GM23338 (cell line): ENCODE measurements around the gene KIRREL3. TPM values are rescaled to one million over a fixed set of nuclear protein-coding genes. Genes with fewer than 3 reads are reported as not detected.

Experiments used
- ATAC-seq: fragments of 200-7000 bp; cut with Tn5 transposase; 3 replicates; pipeline ENCODE4 v1.9.1; 2020
- DNase-seq: peaks from one replicate; pipeline ENCODE4 v3.0.0-alpha.2; 2015; ENCODE audit warnings: low spot score
- H2AFZ ChIP-seq: fragments of 200-600 bp; sonication (generic); 2 replicates; pipeline ENCODE4 v1.8.0; 2016; ENCODE audit warnings: antibody characterized with exemption, mild to moderate bottlenecking, moderate library complexity
- H3F3A ChIP-seq: fragments of 200-600 bp; sonication (generic); replicated peaks from 2 replicates; pipeline ENCODE4 v1.8.0; 2017; ENCODE audit warnings: antibody characterized with exemption, mixed run types, low read depth
- H3K27ac ChIP-seq: fragments of 200-600 bp; sonication (generic); 2 replicates; pipeline ENCODE4 v1.6.1; 2016; ENCODE audit warnings: low read depth
- H3K27me3 ChIP-seq: fragments of 200-600 bp; sonication (generic); 2 replicates; pipeline ENCODE4 v1.8.0; 2016; ENCODE audit warnings: mild to moderate bottlenecking, mixed run types, moderate library complexity; ENCODE audit not compliant: insufficient read depth
- H3K36me3 ChIP-seq: fragments of 200-600 bp; sonication (generic); 2 replicates; pipeline ENCODE4 v1.8.0; 2016; ENCODE audit warnings: mild to moderate bottlenecking; ENCODE audit not compliant: insufficient read depth
- H3K4me1 ChIP-seq: fragments of 200-600 bp; sonication (generic); 2 replicates; pipeline ENCODE4 v1.8.0; 2016; ENCODE audit warnings: mild to moderate bottlenecking, moderate library complexity; ENCODE audit not compliant: insufficient read depth
- H3K4me2 ChIP-seq: fragments of 200-600 bp; sonication (generic); 2 replicates; pipeline ENCODE4 v1.7.1; 2017; ENCODE audit warnings: mixed run types
- H3K4me3 ChIP-seq: fragments of 200-600 bp; sonication (generic); 2 replicates; pipeline ENCODE4 v1.6.1; 2016; ENCODE audit warnings: mixed run types
- H3K79me2 ChIP-seq: fragments of 200-600 bp; sonication (generic); replicated peaks from 2 replicates; pipeline ENCODE4 v1.8.0; 2017; ENCODE audit warnings: mild to moderate bottlenecking; ENCODE audit not compliant: insufficient read depth
- H3K9me2 ChIP-seq: fragments of 200-600 bp; sonication (generic); 2 replicates; pipeline ENCODE4 v1.8.0; 2017; ENCODE audit not compliant: insufficient read depth
- H4K20me1 ChIP-seq: fragments of 200-600 bp; sonication (generic); replicated peaks from 2 replicates; pipeline ENCODE4 v1.8.0; 2017; ENCODE audit warnings: mild to moderate bottlenecking; ENCODE audit not compliant: insufficient read depth
- H3K27ac Mint-ChIP-seq: 2 replicates; pipeline ENCODE4 v1.8.0; 2020; ENCODE audit warnings: inconsistent platforms, mild to moderate bottlenecking, moderate library complexity, mixed read lengths
- H3K27me3 Mint-ChIP-seq: 3 replicates; pipeline ENCODE4 v1.8.0; 2022; ENCODE audit warnings: low read depth, mild to moderate bottlenecking, moderate library complexity, mixed read lengths, inconsistent platforms; ENCODE audit not compliant: insufficient read depth, poor library complexity
- H3K36me3 Mint-ChIP-seq: 3 replicates; pipeline ENCODE4 v1.8.0; 2021; ENCODE audit warnings: low read depth, mild to moderate bottlenecking, inconsistent platforms, moderate library complexity, mixed read lengths
- H3K4me1 Mint-ChIP-seq: 3 replicates; pipeline ENCODE4 v1.8.0; 2020; ENCODE audit warnings: mild to moderate bottlenecking, inconsistent platforms, mixed read lengths
- H3K4me3 Mint-ChIP-seq: 3 replicates; pipeline ENCODE4 v1.8.0; 2021; ENCODE audit warnings: moderate library complexity, mild to moderate bottlenecking, inconsistent platforms, mixed read lengths
- H3K9me3 Mint-ChIP-seq: 3 replicates; pipeline ENCODE4 v1.8.0; 2020; ENCODE audit warnings: moderate library complexity, mild to moderate bottlenecking, inconsistent platforms, mixed read lengths
- CREB1 ChIP-seq: fragments of 250-450 bp; sonication (Bioruptor Pico); IDR thresholded peaks from 2 replicates; pipeline ENCODE4 v1.5.0; 2020; ENCODE audit warnings: low read depth, mild to moderate bottlenecking, moderate library complexity
- EZH2 ChIP-seq: fragments of 200-600 bp; sonication (generic); IDR thresholded peaks from one replicate; pipeline ENCODE4 v1.8.0; 2017; ENCODE audit warnings: antibody characterized with exemption, mild to moderate bottlenecking, low read depth; ENCODE audit not compliant: unreplicated experiment
- POLR2AphosphoS5 ChIP-seq: IDR thresholded peaks from 2 replicates; pipeline ENCODE4 v1.6.1; 2016; ENCODE audit warnings: antibody characterized with exemption, low read depth
- STAT1 ChIP-seq: IDR thresholded peaks from one replicate; pipeline ENCODE4 v1.6.1; 2016; ENCODE audit warnings: antibody characterized with exemption; ENCODE audit not compliant: unreplicated experiment
- ZNF114 ChIP-seq: fragments of 250-450 bp; sonication (Bioruptor Pico); IDR thresholded peaks from 2 replicates; pipeline ENCODE4 v1.5.0; 2020; ENCODE audit warnings: mild to moderate bottlenecking, moderate library complexity
- long read RNA-seq: library from polyadenylated mRNA; unstranded; transcript quantifications from one replicate; pipeline ENCODE4 v2.0.0, GENCODE V29; 2020; ENCODE audit not compliant: unreplicated experiment
- polyA plus RNA-seq: library from polyadenylated mRNA; unstranded; fragments of >200 nt; fragmentation: Nextera tagmentation; extraction: Ambion mirVana; gene quantifications from 2 replicates; pipeline ENCODE4 v1.2.1, GENCODE V29; 2016
- total RNA-seq: library from RNA; depleted of rRNA; stranded (reverse); fragments of >200 nt; shearing (Covaris generic); gene quantifications from 2 replicates; pipeline ENCODE4 v1.2.3, GENCODE V29; 2014; rRNA removed
- TF ChIP-seq, protein P1 (sequence below): fragments of 250-450 bp; sonication (Bioruptor Pico); IDR thresholded peaks from 2 replicates; pipeline ENCODE4 v1.5.0; 2020; ENCODE audit warnings: mild to moderate bottlenecking, moderate library complexity
- TF ChIP-seq, protein P2 (sequence below): IDR thresholded peaks from 2 replicates; pipeline ENCODE4 v1.6.1; 2016; ENCODE audit warnings: antibody characterized with exemption

The KIRREL3 gene
- total RNA-seq (0.08 and 1.5 TPM in 2 replicates), polyA plus RNA-seq (0.13 and 0.30 TPM in 2 replicates)
- long read RNA-seq = 0 reads

DNA sequence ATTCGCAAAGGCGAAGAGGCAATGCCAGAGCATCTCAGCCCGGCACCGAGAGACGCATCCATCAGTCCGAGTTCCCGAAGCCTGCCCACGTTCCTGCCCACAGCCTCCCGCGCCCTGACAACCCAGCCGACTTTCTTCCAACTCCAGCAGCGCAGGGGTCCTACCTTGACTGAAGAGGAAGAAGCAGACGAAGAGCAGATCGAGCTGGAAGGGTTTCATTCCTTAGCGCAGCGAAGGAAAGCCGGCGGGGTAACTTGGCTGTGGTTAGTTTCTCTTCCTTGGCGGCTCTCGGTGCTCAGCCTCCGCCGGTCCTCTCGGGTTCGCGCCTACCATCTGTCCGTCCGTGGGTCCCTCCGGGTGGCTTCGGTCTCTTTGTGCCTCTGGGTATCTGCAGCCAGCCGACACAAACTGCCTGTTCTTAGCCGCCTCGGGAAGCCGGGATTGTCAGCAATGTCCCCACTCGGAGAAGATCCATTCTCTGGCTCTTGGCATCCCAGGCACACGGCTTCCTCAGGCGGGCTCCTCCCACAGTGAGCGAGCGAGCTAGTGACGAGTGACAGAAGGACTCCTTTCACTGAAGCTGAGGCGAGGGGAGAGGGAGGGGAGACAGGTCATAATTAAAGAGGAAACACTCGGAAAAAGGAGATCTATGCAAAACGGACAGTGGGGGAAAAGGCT lies at the start of gene KIRREL3:
KIRREL3 (minus strand) TSS at position 480 of the 678 bp plus-strand sequence.
- no peaks in the 10 kb centered on the region for H4K20me1 ChIP-seq
- H3K4me3 ChIP-seq = peak within 1 kb of the TSS; percentile 67
- H3K36me3 ChIP-seq = no peaks in the 10 kb centered on the region
- peak; percentile 78 for TF ChIP-seq EZH2
- TF ChIP-seq ZNF114 (CRISPR knock-in tag) = no peak
- peaks cover 28% of the 10 kb centered on the region for H3K4me1 Mint-ChIP-seq
- peak within 1 kb of the TSS; percentile 4; the same call in 1 of the 3 replicates for H3K4me3 Mint-ChIP-seq
- H2AFZ ChIP-seq = peak within 1 kb of the TSS; percentile 93
- H3K79me2 ChIP-seq = no peaks in the 10 kb centered on the region
- H3K4me1 ChIP-seq = peaks cover 29% of the 10 kb centered on the region
- peaks cover 8% of the 10 kb centered on the region for H3K27me3 Mint-ChIP-seq
- no peaks in the 10 kb centered on the region for H3F3A ChIP-seq
- ATAC-seq = peak; percentile 15
- peak within 1 kb of the TSS; percentile 91 for H3K4me2 ChIP-seq
- no peak within 1 kb of the TSS for H3K27ac Mint-ChIP-seq
- peaks cover 70% of the 10 kb centered on the region for H3K27me3 ChIP-seq
- DNase-seq = peak; percentile 53
- H3K27ac ChIP-seq = no peak within 1 kb of the TSS
- H3K36me3 Mint-ChIP-seq = no peaks in the 10 kb centered on the region
- no peaks in the 10 kb centered on the region for H3K9me3 Mint-ChIP-seq
- no peaks in the 10 kb centered on the region for H3K9me2 ChIP-seq

DNA sequence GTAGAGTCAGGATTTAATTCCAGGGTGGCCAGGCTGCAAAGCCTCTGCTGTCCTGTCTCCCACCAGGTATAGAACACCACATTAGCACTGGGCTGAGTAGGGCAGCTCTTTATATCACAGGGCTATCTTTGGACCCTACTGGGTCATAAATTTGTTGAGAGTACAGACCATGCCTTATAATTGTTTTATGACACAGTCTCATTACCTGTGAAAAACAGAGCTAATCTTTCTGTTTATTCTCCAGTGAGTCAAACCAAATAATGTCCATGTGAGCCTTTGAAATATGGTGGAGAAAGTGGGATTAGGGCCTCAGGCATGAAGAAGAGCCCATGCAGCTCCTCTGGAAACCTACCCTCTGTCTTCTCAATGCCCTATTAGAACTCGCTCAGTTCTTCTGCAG lies 49.6 kb upstream of the KIRREL3 start:
- H3K4me2 ChIP-seq = no peak overlapping the region
- Mint-ChIP-seq H3K36me3 (no peaks in the 10 kb centered on the region), H3K4me3 (no peak overlapping the region), H3K27ac (no peak overlapping the region), H3K4me1 (peaks cover 9% of the 10 kb centered on the region; the same call in 2 of the 3 replicates), H3K27me3 (no peaks in the 10 kb centered on the region), H3K9me3 (no peaks in the 10 kb centered on the region)
- ATAC-seq (no peak), DNase-seq (no peak)
- H3F3A ChIP-seq = no peaks in the 10 kb centered on the region
- no peak overlapping the region for H3K4me3 ChIP-seq
- H3K9me2 ChIP-seq = no peaks in the 10 kb centered on the region
- H2AFZ ChIP-seq = no peak overlapping the region
- no peaks in the 10 kb centered on the region for H4K20me1 ChIP-seq
- no peaks in the 10 kb centered on the region for H3K36me3 ChIP-seq
- no peaks in the 10 kb centered on the region for H3K79me2 ChIP-seq
- H3K27me3 ChIP-seq = no peaks in the 10 kb centered on the region
- 0 out of 2 replicates have a peak, but pooled peaks cover 8% of the 10 kb centered on the region for H3K4me1 ChIP-seq
- TF ChIP-seq, protein P1, sequence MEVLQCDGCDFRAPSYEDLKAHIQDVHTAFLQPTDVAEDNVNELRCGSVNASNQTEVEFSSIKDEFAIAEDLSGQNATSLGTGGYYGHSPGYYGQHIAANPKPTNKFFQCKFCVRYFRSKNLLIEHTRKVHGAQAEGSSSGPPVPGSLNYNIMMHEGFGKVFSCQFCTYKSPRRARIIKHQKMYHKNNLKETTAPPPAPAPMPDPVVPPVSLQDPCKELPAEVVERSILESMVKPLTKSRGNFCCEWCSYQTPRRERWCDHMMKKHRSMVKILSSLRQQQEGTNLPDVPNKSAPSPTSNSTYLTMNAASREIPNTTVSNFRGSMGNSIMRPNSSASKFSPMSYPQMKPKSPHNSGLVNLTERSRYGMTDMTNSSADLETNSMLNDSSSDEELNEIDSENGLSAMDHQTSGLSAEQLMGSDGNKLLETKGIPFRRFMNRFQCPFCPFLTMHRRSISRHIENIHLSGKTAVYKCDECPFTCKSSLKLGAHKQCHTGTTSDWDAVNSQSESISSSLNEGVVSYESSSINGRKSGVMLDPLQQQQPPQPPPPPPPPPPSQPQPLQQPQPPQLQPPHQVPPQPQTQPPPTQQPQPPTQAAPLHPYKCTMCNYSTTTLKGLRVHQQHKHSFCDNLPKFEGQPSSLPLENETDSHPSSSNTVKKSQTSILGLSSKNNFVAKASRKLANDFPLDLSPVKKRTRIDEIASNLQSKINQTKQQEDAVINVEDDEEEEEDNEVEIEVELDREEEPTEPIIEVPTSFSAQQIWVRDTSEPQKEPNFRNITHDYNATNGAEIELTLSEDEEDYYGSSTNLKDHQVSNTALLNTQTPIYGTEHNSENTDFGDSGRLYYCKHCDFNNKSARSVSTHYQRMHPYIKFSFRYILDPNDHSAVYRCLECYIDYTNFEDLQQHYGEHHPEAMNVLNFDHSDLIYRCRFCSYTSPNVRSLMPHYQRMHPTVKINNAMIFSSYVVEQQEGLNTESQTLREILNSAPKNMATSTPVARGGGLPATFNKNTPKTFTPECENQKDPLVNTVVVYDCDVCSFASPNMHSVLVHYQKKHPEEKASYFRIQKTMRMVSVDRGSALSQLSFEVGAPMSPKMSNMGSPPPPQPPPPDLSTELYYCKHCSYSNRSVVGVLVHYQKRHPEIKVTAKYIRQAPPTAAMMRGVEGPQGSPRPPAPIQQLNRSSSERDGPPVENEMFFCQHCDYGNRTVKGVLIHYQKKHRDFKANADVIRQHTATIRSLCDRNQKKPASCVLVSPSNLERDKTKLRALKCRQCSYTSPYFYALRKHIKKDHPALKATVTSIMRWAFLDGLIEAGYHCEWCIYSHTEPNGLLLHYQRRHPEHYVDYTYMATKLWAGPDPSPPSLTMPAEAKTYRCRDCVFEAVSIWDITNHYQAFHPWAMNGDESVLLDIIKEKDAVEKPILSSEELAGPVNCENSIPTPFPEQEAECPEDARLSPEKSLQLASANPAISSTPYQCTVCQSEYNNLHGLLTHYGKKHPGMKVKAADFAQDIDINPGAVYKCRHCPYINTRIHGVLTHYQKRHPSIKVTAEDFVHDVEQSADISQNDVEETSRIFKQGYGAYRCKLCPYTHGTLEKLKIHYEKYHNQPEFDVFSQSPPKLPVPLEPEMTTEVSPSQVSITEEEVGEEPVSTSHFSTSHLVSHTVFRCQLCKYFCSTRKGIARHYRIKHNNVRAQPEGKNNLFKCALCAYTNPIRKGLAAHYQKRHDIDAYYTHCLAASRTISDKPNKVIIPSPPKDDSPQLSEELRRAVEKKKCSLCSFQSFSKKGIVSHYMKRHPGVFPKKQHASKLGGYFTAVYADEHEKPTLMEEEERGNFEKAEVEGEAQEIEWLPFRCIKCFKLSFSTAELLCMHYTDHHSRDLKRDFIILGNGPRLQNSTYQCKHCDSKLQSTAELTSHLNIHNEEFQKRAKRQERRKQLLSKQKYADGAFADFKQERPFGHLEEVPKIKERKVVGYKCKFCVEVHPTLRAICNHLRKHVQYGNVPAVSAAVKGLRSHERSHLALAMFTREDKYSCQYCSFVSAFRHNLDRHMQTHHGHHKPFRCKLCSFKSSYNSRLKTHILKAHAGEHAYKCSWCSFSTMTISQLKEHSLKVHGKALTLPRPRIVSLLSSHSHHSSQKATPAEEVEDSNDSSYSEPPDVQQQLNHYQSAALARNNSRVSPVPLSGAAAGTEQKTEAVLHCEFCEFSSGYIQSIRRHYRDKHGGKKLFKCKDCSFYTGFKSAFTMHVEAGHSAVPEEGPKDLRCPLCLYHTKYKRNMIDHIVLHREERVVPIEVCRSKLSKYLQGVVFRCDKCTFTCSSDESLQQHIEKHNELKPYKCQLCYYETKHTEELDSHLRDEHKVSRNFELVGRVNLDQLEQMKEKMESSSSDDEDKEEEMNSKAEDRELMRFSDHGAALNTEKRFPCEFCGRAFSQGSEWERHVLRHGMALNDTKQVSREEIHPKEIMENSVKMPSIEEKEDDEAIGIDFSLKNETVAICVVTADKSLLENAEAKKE (CRISPR knock-in tag) = no peak
- TF ChIP-seq, protein P2, sequence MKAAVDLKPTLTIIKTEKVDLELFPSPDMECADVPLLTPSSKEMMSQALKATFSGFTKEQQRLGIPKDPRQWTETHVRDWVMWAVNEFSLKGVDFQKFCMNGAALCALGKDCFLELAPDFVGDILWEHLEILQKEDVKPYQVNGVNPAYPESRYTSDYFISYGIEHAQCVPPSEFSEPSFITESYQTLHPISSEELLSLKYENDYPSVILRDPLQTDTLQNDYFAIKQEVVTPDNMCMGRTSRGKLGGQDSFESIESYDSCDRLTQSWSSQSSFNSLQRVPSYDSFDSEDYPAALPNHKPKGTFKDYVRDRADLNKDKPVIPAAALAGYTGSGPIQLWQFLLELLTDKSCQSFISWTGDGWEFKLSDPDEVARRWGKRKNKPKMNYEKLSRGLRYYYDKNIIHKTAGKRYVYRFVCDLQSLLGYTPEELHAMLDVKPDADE = no peak
- TF ChIP-seq STAT1 = no peak
- no peak for TF ChIP-seq CREB1 (CRISPR knock-in tag)
- TF ChIP-seq POLR2AphosphoS5 = no peak
- H3K27ac ChIP-seq = no peak overlapping the region
